ENCODE data around the gene CADPS2.

DNA sequence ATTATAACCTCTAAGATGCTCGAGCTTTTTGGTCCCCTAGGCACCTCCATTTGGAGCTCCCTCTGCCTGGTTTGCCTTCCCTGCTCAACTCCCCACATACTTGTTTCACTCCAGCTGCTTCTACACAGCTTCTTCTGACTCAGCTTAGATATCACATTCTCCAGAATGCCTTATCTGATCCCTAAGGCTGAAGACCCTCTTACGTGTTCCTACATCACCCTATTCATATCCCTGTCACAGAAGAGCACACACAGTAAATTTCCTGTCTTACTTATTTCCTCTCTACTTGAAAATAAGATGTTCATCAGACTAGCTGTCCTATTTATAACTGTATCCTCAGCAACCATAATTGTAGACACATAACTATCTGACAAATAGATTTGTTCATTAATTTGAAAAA, 122.2 kb downstream of the CADPS2 start:
- TF ChIP-seq, protein P1, sequence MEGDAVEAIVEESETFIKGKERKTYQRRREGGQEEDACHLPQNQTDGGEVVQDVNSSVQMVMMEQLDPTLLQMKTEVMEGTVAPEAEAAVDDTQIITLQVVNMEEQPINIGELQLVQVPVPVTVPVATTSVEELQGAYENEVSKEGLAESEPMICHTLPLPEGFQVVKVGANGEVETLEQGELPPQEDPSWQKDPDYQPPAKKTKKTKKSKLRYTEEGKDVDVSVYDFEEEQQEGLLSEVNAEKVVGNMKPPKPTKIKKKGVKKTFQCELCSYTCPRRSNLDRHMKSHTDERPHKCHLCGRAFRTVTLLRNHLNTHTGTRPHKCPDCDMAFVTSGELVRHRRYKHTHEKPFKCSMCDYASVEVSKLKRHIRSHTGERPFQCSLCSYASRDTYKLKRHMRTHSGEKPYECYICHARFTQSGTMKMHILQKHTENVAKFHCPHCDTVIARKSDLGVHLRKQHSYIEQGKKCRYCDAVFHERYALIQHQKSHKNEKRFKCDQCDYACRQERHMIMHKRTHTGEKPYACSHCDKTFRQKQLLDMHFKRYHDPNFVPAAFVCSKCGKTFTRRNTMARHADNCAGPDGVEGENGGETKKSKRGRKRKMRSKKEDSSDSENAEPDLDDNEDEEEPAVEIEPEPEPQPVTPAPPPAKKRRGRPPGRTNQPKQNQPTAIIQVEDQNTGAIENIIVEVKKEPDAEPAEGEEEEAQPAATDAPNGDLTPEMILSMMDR (IDR thresholded peaks at IDR 0.05; ENCODE audit: control extremely low read depth in 1 of 3, insufficient read depth in 1 of 3, low read depth in 1 of 3, low read length in 3 of 3), result no peak
- TF ChIP-seq, protein P2, sequence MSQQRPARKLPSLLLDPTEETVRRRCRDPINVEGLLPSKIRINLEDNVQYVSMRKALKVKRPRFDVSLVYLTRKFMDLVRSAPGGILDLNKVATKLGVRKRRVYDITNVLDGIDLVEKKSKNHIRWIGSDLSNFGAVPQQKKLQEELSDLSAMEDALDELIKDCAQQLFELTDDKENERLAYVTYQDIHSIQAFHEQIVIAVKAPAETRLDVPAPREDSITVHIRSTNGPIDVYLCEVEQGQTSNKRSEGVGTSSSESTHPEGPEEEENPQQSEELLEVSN (IDR thresholded peaks at IDR 0.05), result no peak
- no peak for TF ChIP-seq GABPA (IDR thresholded peaks at IDR 0.05; ENCODE audit: borderline replicate concordance, insufficient read depth, low read length)
- no peak for TF ChIP-seq EZH2 (IDR thresholded peaks at IDR 0.05; ENCODE audit: low read depth, low read length, severe bottlenecking)
- no peak for TF ChIP-seq POLR2A (IDR thresholded peaks at IDR 0.05; ENCODE audit: control extremely low read depth in 1 of 2, low read depth in 2 of 2, low read length in 2 of 2)
- TF ChIP-seq SP4 (IDR thresholded peaks at IDR 0.05; ENCODE audit: low read length), result no peak

Measured in H1 (cell line).